Measurements from ENCODE around the gene SUSD3.

Gene SUSD3

GRCh38 chr9:93077367-93077766 lies 18.9 kb downstream of the SUSD3 start:
- DNase-seq (ENCODE audit: low read depth) = no peak

GRCh38 chr9:93077811-93078210 lies 19.3 kb downstream of the SUSD3 start:
- no peak for DNase-seq (ENCODE audit: low read depth)

GRCh38 chr9:93079371-93079770 lies 20.9 kb downstream of the SUSD3 start:
- DNase-seq (ENCODE audit: low read depth) = no peak

GRCh38 chr9:93080406-93080805 lies 21.9 kb downstream of the SUSD3 start:
- DNase-seq (ENCODE audit: low read depth) = no peak

- no peak for DNase-seq (ENCODE audit: low read depth)
Observed at GRCh38 chr9:93081081-93081529, 22.6 kb downstream of the SUSD3 start.

- DNase-seq (ENCODE audit: low read depth) = no peak
Observed at GRCh38 chr9:93081931-93082330, 23.4 kb downstream of the SUSD3 start.

- no peak for DNase-seq (ENCODE audit: low read depth)
Observed at GRCh38 chr9:93082841-93083411, 24.4 kb downstream of the SUSD3 start.

- DNase-seq (ENCODE audit: low read depth) = no peak
Observed at GRCh38 chr9:93083592-93084470, 25.3 kb downstream of the SUSD3 start.

- no peak for DNase-seq (ENCODE audit: low read depth)
Observed at GRCh38 chr9:93084471-93084881, 26.0 kb downstream of the SUSD3 start.

GRCh38 chr9:93085676-93086075 lies 27.2 kb downstream of the SUSD3 start:
- DNase-seq (ENCODE audit: low read depth) = no peak

GRCh38 chr9:93086447-93087224 lies 28.1 kb downstream of the SUSD3 start:
- DNase-seq (ENCODE audit: low read depth) = no peak

GRCh38 chr9:93087971-93088655 lies 29.6 kb downstream of the SUSD3 start:
- DNase-seq (ENCODE audit: low read depth) = no peak

GRCh38 chr9:93088656-93089015 lies 30.1 kb downstream of the SUSD3 start:
- no peak for DNase-seq (ENCODE audit: low read depth)

- DNase-seq (ENCODE audit: low read depth) = no peak
Observed at GRCh38 chr9:93089024-93089423, 30.5 kb downstream of the SUSD3 start.

- no peak for DNase-seq (ENCODE audit: low read depth)
Observed at GRCh38 chr9:93089481-93089991, 31.0 kb downstream of the SUSD3 start.

- DNase-seq (ENCODE audit: low read depth) = no peak
Observed at GRCh38 chr9:93090091-93090655, 31.7 kb downstream of the SUSD3 start.

GRCh38 chr9:93091056-93091452 lies 32.6 kb downstream of the SUSD3 start:
- no peak for DNase-seq (ENCODE audit: low read depth)

- DNase-seq (ENCODE audit: low read depth) = no peak
Observed at GRCh38 chr9:93091453-93092081, 33.1 kb downstream of the SUSD3 start.

GRCh38 chr9:93092251-93092991 lies 33.9 kb downstream of the SUSD3 start:
- no peak for DNase-seq (ENCODE audit: low read depth)

GRCh38 chr9:93093127-93093876 lies 34.8 kb downstream of the SUSD3 start:
- no peak for DNase-seq (ENCODE audit: low read depth)

Data from stimulated activated CD8-positive, alpha-beta memory T cell treated with anti-CD3 and anti-CD28 coated beads, Interleukin-12 subunit alpha, Interleukin-12 subunit beta, amount 100 ng/mL, for 4 hours (primary cell).